A673 (cell line): ENCODE data around the gene MVB12B. TPM values are rescaled to one million over a fixed set of nuclear protein-coding genes. Genes with fewer than 3 reads are reported as not detected.

Experiments used
- BruUV-seq: library from RNA; stranded (reverse); fragments of 400-500 nt; replicated peaks from 2 replicates; lab custom pipeline; 2021; lab: Mats Ljungman, UMichigan
- CTCF ChIA-PET: fragments of 300-600 bp; sonication (Branson Sonifier 250); formaldehyde crosslinking; loops from one replicate; lab custom pipeline; 2022; ENCODE audit warnings: antibody characterized with exemption; lab: Charles Lee
- POLR2A ChIA-PET: fragments of 300-600 bp; sonication (Branson Sonifier 250); formaldehyde crosslinking; loops from one replicate; lab custom pipeline; 2022; ENCODE audit warnings: antibody characterized with exemption; ENCODE audit not compliant: low non-redundant PET; lab: Charles Lee
- DNase-seq: peaks from one replicate; pipeline ENCODE4 v3.0.0-alpha.2; 2015; ENCODE audit warnings: low spot score
- H3K27ac ChIP-seq: fragments of 200-600 bp; sonication (generic); 2 replicates; pipeline ENCODE4 v1.5.1; 2016; ENCODE audit warnings: mixed run types, low read depth, mild to moderate bottlenecking, mixed read lengths, antibody characterized with exemption, low read length; ENCODE audit not compliant: poor library complexity, severe bottlenecking
- H3K27me3 ChIP-seq: fragments of 200-600 bp; sonication (generic); replicated peaks from 2 replicates; pipeline ENCODE4 v1.6.1; 2017; ENCODE audit warnings: mixed run types, low read depth, mild to moderate bottlenecking, mixed read lengths, antibody characterized with exemption, low read length; ENCODE audit not compliant: insufficient read depth, poor library complexity
- H3K36me3 ChIP-seq: fragments of 200-600 bp; sonication (generic); 2 replicates; pipeline ENCODE4 v1.6.1; 2016; ENCODE audit warnings: mixed run types, mild to moderate bottlenecking, mixed read lengths, antibody characterized with exemption, low read length; ENCODE audit not compliant: insufficient read depth, poor library complexity, severe bottlenecking
- H3K4me1 ChIP-seq: fragments of 200-600 bp; sonication (generic); 2 replicates; pipeline ENCODE4 v1.6.1; 2017; ENCODE audit warnings: mixed run types, mild to moderate bottlenecking, mixed read lengths, antibody characterized with exemption, low read length; ENCODE audit not compliant: insufficient read depth, poor library complexity, severe bottlenecking
- H3K4me3 ChIP-seq: fragments of 200-600 bp; sonication (generic); 2 replicates; pipeline ENCODE4 v1.5.1; 2016; ENCODE audit warnings: low read depth, mixed run types, mild to moderate bottlenecking, mixed read lengths, low read length; ENCODE audit not compliant: poor library complexity, severe bottlenecking
- H3K9me3 ChIP-seq: fragments of 200-600 bp; sonication (generic); 2 replicates; pipeline ENCODE4 v1.6.1; 2016; ENCODE audit warnings: mixed run types, low read depth, mild to moderate bottlenecking, mixed read lengths, antibody characterized with exemption, low read length; ENCODE audit not compliant: poor library complexity, severe bottlenecking
- EZH2 ChIP-seq: fragments of 200-600 bp; sonication (generic); IDR thresholded peaks from 2 replicates; pipeline ENCODE4 v1.6.1; 2017; ENCODE audit warnings: borderline replicate concordance, low read depth, mild to moderate bottlenecking, mixed read lengths, antibody characterized with exemption, low read length; ENCODE audit not compliant: poor library complexity, severe bottlenecking
- intact Hi-C: fragments of 100-400 bp; cut with micrococcal nuclease; formaldehyde crosslinking; loops from one replicate; pipeline ENCODE4 v1.10.0; 2022; ENCODE audit not compliant: unreplicated experiment
- total RNA-seq: library from RNA; stranded (reverse); gene quantifications from 2 replicates; pipeline ENCODE4 v1.2.3, GENCODE V29; 2021
- TF ChIP-seq, protein P1 (sequence below): fragments of 300-800, 200-600 bp; sonication (generic); conservative IDR thresholded peaks from 2 replicates; pipeline ENCODE4 v1.5.1; 2017; ENCODE audit warnings: low read depth, mild to moderate bottlenecking, antibody characterized with exemption, low read length, moderate library complexity, mixed read lengths

MVB12B gene
- total RNA-seq, 1 experiment from 2014 or later = 12.3 TPM

DNA sequence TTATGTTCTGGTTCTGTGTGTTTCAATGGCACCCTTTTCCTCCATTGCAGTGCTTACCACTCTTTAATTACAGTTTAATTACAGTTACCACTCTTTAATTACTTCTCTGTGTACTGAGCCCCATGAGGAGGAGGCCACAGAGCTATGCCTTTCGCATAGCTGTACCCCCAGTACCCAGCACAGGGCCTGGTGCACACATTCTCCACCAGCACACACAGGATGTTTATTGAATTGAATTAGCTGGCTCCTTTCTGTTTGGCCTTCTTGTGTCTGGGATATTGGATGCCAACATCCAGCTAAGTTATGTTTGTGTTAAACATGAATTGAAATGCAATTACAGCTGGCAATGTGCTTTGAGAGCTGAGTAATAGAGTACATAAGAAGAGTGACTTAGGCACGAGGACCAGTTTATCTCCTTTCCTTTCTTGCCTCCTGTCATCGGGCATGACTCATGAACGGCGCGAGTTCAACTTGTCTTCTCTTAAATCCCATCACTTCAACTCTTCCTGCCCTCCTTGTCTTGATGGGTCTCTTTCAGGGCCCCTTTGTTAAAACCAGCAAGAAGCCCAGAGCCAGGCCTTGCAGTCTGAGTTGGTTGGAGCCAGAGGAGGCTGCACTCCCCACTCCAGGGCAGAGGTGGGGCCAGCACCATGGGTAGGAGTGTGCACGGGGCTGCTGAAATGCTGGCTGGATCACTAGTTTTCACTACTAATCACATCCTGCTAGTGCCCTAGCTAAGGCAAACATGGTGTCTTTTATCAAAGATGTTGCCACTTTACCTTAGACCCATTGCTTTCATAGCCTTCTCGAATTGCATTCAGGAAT, 37.4 kb downstream of the MVB12B start:
- Histone ChIP-seq H3K27ac (no peak overlapping the region), H3K4me1 (no peaks in the 10 kb centered on the region), H3K9me3 (peaks cover 22% of the 10 kb centered on the region), H3K27me3 (no peaks in the 10 kb centered on the region), H3K4me3 (no peak overlapping the region), H3K36me3 (no peaks in the 10 kb centered on the region)
- CTCF ChIA-PET = no interaction called here
- BruUV-seq = no TSS peak
- POLR2A ChIA-PET = no interaction called here
- no peak for DNase-seq
- intact Hi-C loops = no loop called here
- TF ChIP-seq, protein P1, sequence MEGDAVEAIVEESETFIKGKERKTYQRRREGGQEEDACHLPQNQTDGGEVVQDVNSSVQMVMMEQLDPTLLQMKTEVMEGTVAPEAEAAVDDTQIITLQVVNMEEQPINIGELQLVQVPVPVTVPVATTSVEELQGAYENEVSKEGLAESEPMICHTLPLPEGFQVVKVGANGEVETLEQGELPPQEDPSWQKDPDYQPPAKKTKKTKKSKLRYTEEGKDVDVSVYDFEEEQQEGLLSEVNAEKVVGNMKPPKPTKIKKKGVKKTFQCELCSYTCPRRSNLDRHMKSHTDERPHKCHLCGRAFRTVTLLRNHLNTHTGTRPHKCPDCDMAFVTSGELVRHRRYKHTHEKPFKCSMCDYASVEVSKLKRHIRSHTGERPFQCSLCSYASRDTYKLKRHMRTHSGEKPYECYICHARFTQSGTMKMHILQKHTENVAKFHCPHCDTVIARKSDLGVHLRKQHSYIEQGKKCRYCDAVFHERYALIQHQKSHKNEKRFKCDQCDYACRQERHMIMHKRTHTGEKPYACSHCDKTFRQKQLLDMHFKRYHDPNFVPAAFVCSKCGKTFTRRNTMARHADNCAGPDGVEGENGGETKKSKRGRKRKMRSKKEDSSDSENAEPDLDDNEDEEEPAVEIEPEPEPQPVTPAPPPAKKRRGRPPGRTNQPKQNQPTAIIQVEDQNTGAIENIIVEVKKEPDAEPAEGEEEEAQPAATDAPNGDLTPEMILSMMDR = no peak
- no peak for TF ChIP-seq EZH2

DNA sequence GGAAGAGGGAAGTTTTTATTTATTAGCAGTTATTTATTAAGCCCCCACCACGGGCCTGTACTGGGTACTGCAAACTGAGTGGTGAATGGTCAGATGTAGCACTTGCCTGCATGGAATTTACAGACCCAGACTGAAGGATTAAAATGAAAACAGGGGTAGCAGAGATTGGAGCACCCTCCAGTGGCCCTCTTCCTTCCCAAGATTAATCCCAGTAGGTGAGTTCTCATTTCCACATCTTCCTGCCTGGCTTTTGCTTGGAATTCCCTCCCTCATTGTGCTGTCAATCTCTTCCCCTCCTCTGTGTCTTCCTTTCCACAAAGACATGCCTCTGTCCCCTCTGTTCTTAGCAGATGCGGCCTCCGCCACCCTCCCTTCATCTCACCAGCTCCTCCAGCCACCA, 39.2 kb downstream of the MVB12B start:
- BruUV-seq = no TSS peak
- DNase-seq = no peak
- Histone ChIP-seq H3K27me3 (no peaks in the 10 kb centered on the region), H3K9me3 (peaks cover 9% of the 10 kb centered on the region), H3K36me3 (no peaks in the 10 kb centered on the region), H3K4me3 (no peak overlapping the region), H3K4me1 (no peaks in the 10 kb centered on the region), H3K27ac (no peak overlapping the region)
- intact Hi-C loops = no loop called here
- no peak for TF ChIP-seq EZH2
- TF ChIP-seq, protein P1 = no peak
- ChIA-PET POLR2A (no interaction called here), CTCF (no interaction called here)

DNA sequence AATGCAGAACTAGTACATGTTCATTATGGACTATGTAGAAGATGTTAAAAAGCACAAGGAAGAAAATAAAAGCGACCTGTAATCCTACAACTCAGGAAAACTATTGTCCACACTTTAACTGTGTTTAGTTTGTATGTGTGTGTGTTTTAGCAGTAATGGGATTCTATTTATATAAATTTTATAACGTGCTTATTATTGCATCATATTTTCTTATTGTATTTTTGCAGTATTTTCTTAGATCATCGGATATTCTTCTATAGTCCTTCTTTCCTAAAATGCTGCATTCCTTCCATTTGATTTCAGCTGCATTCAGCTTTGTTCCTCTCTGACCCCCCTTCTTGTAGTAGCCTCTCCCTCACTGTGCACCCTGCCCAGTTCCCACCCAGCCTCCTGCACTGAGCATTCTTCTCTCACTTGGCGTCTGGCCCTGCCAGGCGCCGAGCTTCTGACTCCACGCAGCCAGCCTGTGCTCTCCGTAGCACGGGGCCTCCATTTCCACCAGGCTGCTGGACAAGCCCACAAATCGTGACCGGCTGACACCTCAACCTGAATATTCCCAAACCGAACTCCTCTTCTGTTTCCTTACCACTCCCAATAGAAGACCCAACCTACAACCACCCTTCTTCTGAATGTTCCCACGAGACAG, 39.9 kb downstream of the MVB12B start:
- Histone ChIP-seq H3K27ac (no peak overlapping the region), H3K4me3 (no peak overlapping the region), H3K27me3 (no peaks in the 10 kb centered on the region), H3K9me3 (peaks cover 7% of the 10 kb centered on the region), H3K4me1 (no peaks in the 10 kb centered on the region), H3K36me3 (no peaks in the 10 kb centered on the region)
- intact Hi-C loops = no loop called here
- POLR2A ChIA-PET = no interaction called here
- no peak for TF ChIP-seq EZH2
- TF ChIP-seq, protein P1 = no peak
- CTCF ChIA-PET = no interaction called here
- no peak for DNase-seq
- BruUV-seq = no TSS peak
